GM12891 (cell line): Measurements from ENCODE around the gene LASP1.

Source experiments
- PAX5 ChIP-seq: IDR thresholded peaks from 2 replicates; pipeline ENCODE4 v1.6.1; 2011; ENCODE audit warnings: low read length, moderate library complexity, mild to moderate bottlenecking; ENCODE audit not compliant: insufficient read depth, severe bottlenecking
- POLR2A ChIP-seq: IDR thresholded peaks from 2 replicates; pipeline ENCODE4 v1.6.1; 2011; ENCODE audit warnings: low read depth, low read length, control low read depth
- POLR2AphosphoS5 ChIP-seq: IDR thresholded peaks from 2 replicates; pipeline ENCODE4 v1.6.1; 2011; ENCODE audit warnings: low read depth, low read length, control low read depth
- SPI1 ChIP-seq: IDR thresholded peaks from 2 replicates; pipeline ENCODE4 v1.6.1; 2011; ENCODE audit warnings: low read depth, low read length, control low read depth
- TAF1 ChIP-seq: IDR thresholded peaks from 2 replicates; pipeline ENCODE4 v1.6.1; 2011; ENCODE audit warnings: low read depth, low read length, control low read depth

GRCh38 chr17:38918129-38918913, 48.5 kb downstream of the LASP1 start:
- TF ChIP-seq POLR2A: no peak
- TF ChIP-seq TAF1: no peak
- no peak for TF ChIP-seq POLR2AphosphoS5
- no peak for TF ChIP-seq SPI1
- TF ChIP-seq PAX5: no peak
